Keratinocyte (primary cell): ENCODE measurements around the gene INAFM2.

ENCODE experiments used
- EZH2 ChIP-seq: IDR thresholded peaks from one replicate; pipeline ENCODE4 v1.6.1; 2012; ENCODE audit warnings: inconsistent platforms, mild to moderate bottlenecking, low read length, moderate library complexity
- TF ChIP-seq, protein P1 (sequence below), 3 experiments: IDR thresholded peaks in 1 of 3; conservative IDR thresholded peaks in 1 of 3; optimal IDR thresholded peaks in 1 of 3; 2 replicates in 2 of 3; 3 replicates in 1 of 3; pipeline versions ENCODE3 to v1.5.1; 2011; ENCODE audit warnings: low read length in 3 of 3, mild to moderate bottlenecking in 3 of 3, moderate library complexity in 2 of 3, control low read depth in 1 of 3, inconsistent platforms in 1 of 3; ENCODE audit not compliant: insufficient read depth in 2 of 3; ENCODE audit errors: extremely low read depth in 1 of 3

DNA sequence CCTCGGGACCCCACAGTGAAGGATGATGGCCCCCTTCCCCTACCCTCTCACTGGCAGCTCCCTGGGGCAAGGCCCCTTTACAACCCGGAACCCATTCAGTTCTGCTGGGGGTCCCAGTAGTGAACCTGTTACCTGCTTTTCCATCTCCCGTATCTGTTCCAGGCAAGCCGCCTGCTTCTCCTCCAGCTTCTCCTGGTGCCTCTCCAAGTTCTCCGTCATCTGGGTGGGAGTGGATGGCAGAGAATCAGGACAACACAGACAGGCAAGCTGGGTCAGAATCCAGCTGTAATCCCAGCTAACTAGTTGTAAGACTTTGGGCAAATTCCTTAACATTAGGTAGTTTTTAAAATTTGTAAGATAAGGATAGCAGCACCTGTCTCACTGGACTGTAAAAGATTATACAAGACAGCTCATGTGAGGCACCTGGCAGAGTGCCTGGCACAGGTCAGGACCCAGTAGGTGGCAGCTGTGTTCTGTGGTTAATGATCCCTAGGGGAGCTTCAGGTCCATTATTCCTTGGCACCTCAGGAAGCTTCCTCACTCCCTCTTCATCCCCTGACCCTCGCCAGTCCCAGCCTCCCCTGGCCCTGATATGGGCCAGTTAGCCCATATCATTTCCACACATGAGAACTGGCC lies 34.2 kb upstream of the INAFM2 start:
- TF ChIP-seq, protein P1, sequence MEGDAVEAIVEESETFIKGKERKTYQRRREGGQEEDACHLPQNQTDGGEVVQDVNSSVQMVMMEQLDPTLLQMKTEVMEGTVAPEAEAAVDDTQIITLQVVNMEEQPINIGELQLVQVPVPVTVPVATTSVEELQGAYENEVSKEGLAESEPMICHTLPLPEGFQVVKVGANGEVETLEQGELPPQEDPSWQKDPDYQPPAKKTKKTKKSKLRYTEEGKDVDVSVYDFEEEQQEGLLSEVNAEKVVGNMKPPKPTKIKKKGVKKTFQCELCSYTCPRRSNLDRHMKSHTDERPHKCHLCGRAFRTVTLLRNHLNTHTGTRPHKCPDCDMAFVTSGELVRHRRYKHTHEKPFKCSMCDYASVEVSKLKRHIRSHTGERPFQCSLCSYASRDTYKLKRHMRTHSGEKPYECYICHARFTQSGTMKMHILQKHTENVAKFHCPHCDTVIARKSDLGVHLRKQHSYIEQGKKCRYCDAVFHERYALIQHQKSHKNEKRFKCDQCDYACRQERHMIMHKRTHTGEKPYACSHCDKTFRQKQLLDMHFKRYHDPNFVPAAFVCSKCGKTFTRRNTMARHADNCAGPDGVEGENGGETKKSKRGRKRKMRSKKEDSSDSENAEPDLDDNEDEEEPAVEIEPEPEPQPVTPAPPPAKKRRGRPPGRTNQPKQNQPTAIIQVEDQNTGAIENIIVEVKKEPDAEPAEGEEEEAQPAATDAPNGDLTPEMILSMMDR (optimal IDR thresholded peaks at IDR 0.05 in 1 of 3, IDR thresholded peaks at IDR 0.05 in 1 of 3, conservative IDR thresholded peaks at IDR 0.05 in 1 of 3; ENCODE audit: extremely low read depth in 1 of 3, insufficient read depth in 2 of 3, low read length in 3 of 3), result peak in 2 of 3 experiments; percentile 14 to 40
- no peak for TF ChIP-seq EZH2
